Activated CD4-positive, alpha-beta T cell treated with anti-CD3 and anti-CD28 coated beads for 1 hour (primary cell): ENCODE measurements around the gene PTPMT1.
"Not testable (repeated sequence)": the region's sequence is repeated elsewhere in the genome, so short reads cannot be mapped to it uniquely, and the experiment has no call there.

Experiments
- DNase-seq: peaks from one replicate; pipeline ENCODE4 v3.0.0-alpha.2; 2020

Gene PTPMT1, protein sequence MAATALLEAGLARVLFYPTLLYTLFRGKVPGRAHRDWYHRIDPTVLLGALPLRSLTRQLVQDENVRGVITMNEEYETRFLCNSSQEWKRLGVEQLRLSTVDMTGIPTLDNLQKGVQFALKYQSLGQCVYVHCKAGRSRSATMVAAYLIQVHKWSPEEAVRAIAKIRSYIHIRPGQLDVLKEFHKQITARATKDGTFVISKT

DNA sequence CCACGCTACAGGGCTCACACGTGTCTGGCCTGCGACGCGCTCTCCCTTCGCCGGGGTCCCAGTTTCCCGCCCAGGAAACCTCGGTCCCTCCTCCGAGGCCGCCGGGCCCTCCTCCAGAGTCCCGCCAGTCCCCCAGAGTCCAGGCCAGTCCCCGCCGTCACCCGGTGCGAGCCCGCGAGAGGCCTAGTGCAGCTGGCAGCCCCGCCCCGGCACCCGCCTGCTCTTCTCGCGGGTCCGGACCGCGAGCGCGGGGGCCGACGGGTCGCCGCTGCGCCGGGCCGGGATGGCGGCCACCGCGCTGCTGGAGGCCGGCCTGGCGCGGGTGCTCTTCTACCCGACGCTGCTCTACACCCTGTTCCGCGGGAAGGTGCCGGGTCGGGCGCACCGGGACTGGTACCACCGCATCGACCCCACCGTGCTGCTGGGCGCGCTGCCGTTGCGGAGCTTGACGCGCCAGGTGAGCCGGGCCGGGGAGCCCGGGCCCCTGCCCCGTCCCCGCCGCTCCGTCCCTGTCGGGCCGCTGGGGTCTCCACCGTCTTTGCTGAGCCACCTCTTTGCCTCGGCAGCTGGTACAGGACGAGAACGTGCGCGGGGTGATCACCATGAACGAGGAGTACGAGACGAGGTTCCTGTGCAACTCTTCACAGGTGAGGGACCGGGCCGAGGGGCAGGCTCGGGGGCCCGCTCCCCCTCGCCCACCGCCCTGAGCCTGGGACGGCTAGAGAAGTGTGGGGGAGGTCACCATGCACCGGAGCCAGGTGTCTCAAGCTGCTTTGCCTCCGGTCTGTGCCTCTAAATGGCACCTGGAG, at the start of gene PTPMT1:
Gene PTPMT1, plus strand, starts transcription at position 260 of the 809 bp plus-strand sequence. Its CDS starts 24 bp downstream, at position 284.
- peak; percentile 40 for DNase-seq

DNA sequence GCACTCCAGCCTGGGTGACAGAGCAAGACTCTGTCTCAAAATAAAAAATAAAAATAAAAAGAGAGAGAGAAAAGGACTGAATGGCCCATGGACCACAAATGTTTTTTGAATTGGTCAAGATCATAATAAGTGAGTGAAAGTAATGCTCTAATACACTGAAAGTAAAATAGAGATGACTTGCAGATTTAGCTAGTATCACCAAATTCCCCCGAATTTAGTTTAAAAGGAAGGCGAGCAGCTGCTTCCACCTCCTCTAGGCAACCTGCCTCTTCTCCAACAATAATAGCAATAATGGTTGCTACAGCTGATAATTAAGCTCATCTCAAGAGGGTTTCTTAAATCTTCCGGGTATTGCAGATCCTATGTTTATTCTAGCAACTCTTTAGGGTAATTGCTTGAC, 49.2 kb upstream of the PTPMT1 start:
- no peak for DNase-seq

DNA sequence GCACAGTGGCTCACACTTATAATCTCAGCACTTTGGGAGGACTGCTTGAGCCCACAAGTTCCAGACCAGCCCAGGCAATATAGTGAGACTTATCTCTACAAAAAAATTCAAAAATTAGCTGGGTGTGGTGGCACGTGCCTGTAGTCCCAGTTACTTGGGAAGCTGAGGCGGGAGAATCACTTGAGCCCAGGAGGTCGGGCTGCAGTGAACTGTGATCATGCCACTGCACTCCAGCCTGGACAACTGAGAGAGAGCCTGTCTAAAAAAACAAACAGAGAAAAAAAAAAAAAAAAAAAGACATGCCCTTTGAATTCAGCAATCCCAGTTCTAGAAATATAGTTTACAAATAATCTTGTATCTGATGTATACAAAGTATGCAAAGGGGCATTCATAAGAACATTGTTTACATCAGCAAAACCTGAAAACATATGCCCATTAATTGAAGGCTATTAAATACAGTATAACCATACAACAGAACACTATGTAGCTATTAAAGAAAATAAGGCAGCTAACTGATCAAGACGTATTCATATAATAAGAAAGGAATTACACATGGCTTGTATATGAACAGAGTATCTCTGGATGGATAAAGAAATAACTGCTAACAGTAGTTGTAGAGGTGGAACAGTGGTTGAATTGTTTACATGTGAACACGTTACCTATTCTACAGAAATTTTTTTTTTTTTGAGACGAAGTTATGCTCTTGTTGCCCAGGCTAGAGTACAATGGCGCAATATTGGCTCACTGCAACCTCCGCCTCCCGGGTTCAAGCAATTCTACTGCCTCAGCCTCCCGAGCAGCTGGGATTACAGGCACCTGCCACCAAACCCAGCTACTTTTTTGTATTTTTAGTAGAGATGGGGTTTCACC, 48.2 kb upstream of the PTPMT1 start:
- DNase-seq, result no peak

DNA sequence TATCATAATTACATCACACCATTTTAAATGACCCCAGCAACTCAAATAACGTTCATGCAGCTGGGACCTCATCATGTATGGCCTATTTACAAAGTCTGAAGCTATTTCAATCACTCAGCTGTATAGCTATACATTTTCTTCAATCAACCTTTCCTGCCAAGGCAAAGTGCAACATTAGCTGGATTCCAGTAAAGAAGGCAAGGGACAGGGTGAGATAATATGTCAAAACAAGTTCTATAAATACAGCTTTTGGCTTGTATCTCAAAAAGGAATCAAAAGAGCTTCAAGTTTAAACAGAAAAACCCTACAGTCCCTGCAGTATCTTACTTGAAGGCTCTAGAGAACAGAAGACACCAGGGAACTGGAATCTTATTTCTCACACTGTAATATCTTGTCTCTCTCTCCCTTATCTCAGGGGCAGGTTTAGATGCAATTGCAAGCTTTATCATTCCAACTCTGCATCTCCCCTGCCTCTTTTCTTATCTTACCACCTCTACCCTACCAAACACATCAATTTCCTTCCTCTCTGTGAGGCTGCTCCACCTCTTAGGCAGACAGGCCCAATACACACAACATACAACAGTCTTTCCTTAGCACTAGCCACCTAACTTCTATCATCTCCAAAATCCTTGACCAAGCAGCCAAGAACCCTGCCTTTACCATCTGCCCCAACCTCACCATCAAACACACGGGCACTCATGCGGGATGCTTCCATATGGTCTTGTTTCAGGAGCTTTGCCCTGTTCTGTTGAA, 47.0 kb upstream of the PTPMT1 start:
- no peak for DNase-seq

DNA sequence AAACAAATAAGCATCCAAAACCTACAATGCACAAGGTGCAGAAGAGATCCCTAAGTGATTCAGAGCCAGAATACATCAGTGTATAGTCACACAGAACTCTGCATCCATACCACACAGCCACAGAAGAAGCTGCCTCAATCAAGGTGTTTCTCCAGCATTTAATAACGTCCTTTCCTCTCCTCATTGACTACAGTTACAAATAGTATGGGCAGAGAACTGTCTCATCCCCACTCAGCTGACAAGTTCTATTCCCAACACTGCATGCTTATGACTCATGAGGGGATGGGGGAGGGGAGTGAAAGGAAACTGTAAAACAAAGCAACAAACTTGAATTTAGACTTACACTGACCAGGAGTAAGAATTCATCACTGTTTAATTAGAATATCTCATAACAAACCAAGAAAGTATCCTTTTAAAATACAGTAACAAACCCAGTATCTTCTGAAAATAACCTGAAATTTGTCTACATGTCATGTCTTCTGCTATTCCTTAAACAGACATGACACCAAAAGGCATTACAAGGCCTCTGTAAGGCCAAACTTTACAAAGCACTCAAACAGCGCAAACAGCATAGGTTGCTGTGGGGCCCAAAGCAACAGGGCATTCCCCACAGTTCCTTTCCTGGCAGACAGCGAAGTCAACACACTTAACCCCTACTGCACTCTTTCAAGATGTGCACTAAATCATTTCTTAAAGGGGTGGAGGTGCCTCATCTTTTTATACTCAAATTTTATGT, 41.7 kb upstream of the PTPMT1 start:
- DNase-seq, result no peak

DNA sequence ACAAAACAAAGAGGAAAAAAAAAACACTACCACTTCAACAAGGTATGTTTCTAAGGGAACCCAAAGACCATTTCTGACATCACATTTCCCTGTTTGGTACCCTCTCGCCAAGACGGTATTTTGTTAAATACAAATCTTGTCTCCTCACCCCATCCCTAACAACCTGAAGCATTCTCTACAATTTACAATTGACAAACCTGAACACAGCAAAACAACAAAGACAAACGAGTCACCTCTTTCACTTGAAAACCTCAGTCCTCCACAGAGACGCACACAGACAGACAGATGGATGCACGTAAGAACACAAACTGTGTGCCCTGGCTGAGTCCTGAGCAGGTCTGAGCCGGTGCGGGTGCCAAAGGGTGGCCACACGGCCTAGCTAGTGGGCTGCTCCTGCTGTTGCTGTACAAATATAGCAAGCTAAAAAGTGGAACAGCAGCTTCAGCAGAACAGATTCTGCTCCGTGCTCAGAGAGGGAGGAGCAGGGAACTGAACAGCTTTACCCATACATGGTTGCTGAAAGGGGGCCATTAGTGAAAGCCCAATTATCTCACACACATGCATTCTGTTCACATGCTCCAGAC, 41.0 kb upstream of the PTPMT1 start:
- DNase-seq, result no peak

DNA sequence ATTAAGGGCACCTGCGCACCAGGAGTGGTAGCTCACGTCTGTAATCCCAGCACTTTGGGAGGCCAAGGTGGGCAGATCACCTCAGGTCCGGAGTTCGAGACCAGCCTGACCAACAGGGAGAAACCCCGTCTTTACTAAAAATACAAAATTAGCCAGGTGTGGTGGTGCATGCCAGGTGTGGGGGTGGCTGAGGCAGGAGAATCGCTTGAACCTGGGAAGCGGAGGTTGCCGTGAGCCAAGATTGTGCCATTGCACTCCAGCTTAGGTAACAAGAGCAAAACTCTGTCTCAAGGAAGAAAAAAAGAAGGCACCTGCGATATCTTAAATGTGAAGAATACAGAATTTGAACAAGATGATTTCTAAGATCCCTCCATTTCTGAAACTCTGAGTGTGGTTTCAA, 39.4 kb upstream of the PTPMT1 start:
- not testable (repeated sequence) for DNase-seq

DNA sequence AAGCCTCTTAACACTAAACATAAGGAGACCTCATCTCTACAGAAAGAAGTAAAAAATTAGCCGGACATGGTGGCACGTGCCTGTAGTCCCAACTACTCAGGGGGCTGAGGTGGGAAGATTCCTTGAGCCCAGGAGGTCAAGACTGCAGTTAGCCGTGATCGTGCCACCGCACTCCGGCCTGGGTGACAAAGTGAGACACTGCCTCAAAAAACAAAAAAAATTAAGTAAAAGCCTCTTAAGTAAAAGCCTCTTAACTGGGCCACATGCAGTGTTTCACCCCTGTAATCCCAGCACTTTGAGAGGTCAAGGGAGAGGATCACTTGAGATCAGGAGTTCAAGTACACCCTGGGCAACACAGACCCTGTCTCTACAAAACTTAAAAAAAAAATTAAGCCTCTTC, 38.2 kb upstream of the PTPMT1 start:
- DNase-seq, result no peak

DNA sequence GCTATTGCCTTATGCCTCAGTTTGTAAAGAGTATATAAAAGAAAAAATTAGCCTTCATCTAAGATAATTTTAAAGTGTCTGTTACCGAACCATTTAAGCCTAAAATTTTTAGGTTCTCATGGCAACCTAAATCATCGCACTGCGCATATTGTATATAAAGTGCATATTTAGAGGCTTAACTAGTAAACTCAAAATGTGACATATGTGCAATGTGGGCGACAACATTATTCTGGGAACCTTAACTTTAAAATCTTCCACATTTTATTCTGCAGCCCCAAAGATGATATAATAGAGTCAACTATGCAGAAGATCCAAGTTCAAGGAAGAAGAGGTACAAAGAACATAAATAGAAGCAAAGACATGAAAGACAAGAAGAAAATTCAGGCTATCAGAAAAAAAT, 35.4 kb upstream of the PTPMT1 start:
- DNase-seq, result no peak

DNA sequence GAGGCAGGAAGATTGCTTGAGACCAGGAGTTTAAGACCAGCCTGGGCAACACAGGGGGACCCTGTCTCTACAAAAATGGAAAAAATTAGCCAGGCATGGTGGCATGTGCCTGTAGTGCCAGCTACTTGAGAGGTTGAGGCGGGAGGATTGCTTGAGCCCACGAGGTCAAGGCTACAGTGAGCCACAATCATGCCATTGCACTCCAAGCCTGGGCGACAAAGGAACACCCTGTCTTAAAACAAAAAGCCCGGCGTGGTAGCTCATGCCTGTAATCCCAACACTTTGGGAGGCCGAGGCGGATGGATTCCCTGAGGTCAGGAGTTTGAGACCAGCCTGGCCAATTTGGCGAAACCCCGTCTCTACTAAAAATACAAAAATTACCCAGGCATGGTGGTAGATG, 34.7 kb upstream of the PTPMT1 start:
- DNase-seq, result not testable (repeated sequence)

DNA sequence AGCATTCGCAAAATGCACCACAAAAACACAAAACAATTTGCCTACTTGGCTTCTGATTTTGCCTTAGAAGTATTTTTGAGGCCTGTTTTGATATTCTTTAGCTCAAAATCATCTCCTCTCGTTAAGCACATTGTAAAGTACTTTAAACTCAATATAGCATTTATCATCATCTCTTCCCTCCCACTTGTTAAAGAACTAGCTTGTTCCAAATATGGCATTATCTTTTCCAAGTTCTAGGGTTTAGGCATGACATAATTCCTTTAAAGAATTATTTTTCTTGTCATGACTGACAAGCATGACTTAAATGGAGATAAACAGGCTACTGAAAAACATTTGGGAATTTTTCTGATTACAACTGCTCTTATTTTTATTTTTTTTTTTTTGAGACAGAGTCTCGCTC, 33.7 kb upstream of the PTPMT1 start:
- no peak for DNase-seq

DNA sequence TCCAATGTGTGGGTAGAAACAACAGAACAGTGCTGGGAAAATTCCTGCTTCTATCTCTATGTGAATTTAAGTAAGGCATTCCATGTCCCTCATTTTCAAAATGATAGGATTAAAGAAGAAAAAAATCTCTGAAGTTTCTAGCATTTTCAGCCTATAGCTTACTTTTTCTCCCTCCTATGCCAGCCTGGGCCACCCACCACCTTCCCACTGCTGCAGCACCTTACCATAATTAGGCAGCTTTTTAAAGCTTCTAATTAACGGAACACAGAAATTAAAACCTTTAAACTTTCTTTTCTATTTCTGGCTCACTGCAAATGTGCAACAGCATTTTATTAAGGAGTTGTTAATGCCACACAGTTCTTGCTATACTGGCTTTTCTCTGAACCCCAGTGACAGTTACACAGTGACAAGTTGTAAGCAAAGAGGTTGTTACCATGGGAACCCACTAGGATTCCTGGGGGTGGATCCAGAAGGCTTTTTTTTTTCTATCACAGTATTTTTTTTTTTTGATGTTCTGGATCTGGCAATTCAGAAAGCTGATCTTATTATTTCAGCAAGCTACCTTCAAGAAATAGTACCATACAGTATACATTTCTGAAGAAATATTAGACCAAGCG, 32.7 kb upstream of the PTPMT1 start:
- no peak for DNase-seq

DNA sequence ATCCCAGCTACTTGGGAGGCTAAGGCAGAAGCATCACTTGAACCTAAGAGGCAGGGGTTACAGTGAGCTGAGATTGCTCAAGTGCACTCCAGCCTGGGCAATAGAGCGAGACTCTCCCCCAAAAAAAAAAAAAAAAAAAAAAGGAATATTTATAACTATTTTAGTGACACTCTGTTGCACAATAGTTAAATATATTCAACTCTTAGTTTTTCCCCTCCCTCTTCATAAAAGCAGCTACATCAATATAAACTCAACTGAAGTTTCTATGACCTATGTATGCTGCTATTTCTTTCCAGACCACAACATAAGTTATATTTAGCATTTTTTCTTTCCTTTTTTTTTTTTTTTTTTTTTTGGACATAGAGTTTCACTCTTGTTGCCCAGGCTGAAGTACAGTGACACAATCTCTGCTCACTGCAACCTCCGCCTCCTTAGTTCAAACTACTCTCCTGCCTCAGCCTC, 31.7 kb upstream of the PTPMT1 start:
- no peak for DNase-seq

DNA sequence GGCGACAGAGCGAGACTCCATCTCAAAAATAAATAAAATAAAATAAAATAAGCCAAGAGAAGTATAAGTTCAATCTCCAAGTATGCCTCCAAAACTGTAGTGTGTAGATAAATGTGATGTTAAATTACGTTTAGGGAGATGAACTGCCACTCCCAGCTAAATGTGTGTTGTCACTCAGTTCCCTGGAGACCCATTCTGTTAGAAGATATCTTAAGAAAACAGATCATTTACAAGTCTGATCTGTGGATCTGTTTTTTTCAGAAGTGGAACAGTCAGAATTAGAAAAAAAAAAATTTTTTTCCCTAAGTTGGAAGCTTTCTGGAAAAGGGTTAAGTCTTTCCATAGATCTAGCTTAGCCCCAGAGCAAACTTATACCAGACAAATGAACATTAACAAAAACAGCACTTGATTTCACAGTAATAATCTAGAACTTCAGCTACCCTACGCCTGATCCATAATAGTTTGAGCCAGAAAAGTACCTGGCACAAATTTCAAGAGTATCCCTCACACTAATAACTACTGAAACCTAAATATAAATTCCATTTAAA, 30.6 kb upstream of the PTPMT1 start:
- DNase-seq, result no peak

DNA sequence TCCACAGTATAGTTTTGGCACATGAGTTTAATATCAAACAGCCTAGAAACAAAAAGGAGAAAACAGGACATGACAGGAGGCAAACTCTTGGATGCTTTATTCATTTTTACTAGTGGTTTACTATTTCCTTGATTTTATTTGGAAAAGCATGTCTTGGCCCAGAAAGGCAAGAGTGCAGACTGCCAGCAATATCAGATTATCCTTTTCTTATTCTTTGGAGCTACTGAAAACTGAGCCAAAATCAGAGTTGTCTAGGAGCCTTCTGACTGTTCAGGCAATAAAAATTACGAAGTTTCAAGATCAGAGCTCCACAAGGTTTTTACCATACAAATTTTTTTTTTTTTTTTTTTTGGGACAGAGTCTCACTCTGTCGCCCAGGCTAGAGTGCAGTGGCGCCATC, 28.5 kb upstream of the PTPMT1 start:
- DNase-seq, result no peak

DNA sequence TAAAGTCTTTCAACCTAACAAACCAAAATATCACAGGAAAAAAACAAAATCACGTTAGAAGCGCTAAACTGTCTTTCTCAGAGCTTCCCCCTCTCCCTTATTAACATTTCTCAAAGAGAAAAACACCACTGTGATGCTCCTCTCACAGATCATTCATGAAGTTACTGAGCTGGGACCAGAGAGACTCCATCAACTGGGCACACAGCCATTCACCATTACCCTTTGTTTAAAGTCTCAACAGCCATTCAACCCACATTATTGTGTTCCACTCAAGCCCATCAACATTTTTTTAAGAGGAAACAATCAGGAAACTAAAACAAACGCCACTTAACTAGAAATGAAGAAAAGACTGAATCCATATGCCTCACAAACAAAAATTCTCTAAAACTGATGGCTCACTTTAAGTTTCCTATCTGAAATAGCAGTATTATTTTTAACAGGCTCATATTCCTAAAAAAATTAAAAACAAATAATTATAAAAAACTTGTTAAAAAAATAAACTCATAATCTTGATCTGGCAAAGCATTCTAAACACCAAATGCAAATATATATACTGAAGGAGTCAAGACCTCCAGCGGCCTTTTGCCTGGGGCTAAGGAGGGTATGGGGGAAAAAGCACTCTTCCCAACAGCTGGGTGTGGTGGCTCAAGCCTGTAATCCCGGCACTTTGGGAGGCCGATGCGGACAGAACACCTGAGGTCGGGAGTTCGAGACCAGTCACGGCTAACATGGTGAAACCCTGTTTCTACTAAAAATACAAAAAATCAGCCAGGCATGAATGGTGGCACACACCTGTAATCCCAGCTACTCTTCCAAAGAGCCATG, 26.4 kb upstream of the PTPMT1 start:
- DNase-seq, result no peak

DNA sequence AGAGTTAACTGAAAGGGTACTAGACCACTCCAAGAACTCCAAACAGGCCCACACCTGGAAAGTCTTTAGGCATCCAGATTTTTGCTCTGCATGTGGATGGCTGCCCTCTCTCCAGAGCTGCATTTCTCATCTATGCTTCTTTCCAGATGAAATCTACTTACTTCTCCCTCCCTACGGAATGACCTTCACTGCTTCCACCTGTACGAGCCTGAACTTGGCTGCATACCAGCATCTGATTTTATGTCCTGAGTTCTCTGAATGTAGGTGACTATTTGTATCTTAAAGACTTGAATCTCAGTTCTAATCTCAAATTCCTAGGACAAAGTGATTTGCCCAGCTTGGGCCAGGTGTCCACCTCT, 25.7 kb upstream of the PTPMT1 start:
- no peak for DNase-seq

DNA sequence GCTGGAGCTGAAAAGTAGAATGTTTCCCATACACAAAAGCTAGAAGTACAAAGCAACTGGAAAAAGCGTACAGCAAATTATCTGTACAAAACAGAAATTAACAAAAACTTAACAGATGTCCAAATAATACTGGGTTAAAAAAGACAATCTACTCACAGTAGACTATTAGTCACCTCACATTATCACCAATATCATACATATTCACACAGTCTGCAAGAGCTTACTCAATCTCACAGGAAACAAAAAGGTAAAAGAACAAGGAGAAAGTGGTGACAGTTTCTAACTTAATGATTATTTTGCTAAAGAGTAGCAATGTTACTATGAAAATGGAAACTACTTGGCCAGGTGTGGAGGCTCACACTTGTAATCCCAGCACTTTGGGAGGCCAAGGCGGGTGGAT, 24.3 kb upstream of the PTPMT1 start:
- no peak for DNase-seq

DNA sequence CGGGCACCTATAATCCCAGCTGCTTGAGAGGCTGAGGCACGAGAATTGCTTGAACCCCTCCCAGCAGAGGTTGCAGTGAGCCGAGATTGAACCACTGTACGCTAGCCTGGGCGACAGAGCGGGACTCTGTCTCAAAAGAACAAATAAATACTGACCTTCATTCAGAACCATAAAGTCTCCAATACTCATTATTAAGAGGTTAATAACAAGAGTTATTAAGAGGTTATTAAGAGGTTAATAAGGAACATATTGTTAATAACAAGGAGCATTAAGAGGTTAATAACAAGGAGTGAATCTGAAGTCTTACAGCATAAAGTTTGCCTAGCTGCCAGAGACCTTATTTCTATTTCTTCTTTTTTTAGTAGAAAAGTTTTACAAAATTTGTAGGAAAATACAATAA, 20.1 kb upstream of the PTPMT1 start:
- DNase-seq, result no peak

DNA sequence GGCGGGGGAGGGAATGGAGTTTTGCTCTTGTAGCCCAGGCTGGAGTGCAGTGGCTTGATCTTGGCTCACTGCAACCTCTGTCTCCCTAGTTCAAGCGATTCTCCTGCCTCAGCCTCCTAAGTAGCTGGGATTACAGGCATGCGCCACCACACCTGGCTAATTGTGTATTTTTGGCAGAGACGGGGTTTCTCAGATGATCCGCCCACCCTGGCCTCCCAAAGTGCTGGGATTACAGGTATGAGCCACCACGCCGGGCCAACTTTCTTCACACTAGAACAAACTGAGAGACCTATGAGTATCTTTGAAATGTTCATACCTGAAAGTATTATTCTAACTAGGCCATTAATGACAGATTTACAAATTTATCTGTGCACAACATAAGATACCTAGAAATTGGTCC, 19.1 kb upstream of the PTPMT1 start:
- not testable (repeated sequence) for DNase-seq
